ENCODE measurements around the gene P2RX6. TPM values are rescaled to one million over a fixed set of nuclear protein-coding genes. Genes with fewer than 3 reads are reported as not detected.

P2RX6 gene
- total and polyA plus RNA-seq, 9 of the 15 experiments (the other 6 are each of a cell fraction or from before 2014, with no cell fraction given): 0.01 to 3.9 (median 1.5) TPM; not detected in 1

- TF ChIP-seq E4F1 (CRISPR knock-in tag; IDR thresholded peaks at IDR 0.05; ENCODE audit: borderline replicate concordance) (peak; percentile 68; the same call in 1 of the 2 replicates), ZKSCAN8 (CRISPR knock-in tag; IDR thresholded peaks at IDR 0.05) (no peak), THRB (CRISPR knock-in tag; conservative IDR thresholded peaks at IDR 0.05) (peak; percentile 24; the same call in 1 of the 2 replicates), MAZ (CRISPR knock-in tag; conservative IDR thresholded peaks at IDR 0.05 in 1 of 2, IDR thresholded peaks at IDR 0.05 in 1 of 2) (peak in 1 of 2 experiments; percentile 25; a peak in 1 of 4 replicates), U2AF2 (optimal IDR thresholded peaks at IDR 0.05; ENCODE audit: low read depth, low read length) (no peak), E2F6 (IDR thresholded peaks at IDR 0.05; ENCODE audit: borderline replicate concordance in 1 of 2, extremely low read depth in 1 of 2, insufficient read depth in 1 of 2, insufficient read length in 1 of 2, low read depth in 1 of 2, low read length in 1 of 2, poor library complexity in 1 of 2, severe bottlenecking in 1 of 2) (peak in 1 of 2 experiments; percentile 10), RAD21 (CRISPR knock-in tag; conservative IDR thresholded peaks at IDR 0.05 in 1 of 2, IDR thresholded peaks at IDR 0.05 in 1 of 2) (no peak), CHD4 (IDR thresholded peaks at IDR 0.05; ENCODE audit: insufficient read depth, insufficient replicate concordance, low read depth, low read length, poor library complexity, severe bottlenecking) (peak; percentile 11), EZH2 (IDR thresholded peaks at IDR 0.05; ENCODE audit: borderline replicate concordance, low read depth, low read length) (0 out of 2 replicates have a peak, but pooled peaks have one; percentile 32), ETV1 (tag; conservative IDR thresholded peaks at IDR 0.05; ENCODE audit: low read depth) (peak; percentile 65), MYC (IDR thresholded peaks at IDR 0.05; ENCODE audit: low read depth, low read length) (no peak), MYC (CRISPR knock-in tag; IDR thresholded peaks at IDR 0.05; ENCODE audit: borderline replicate concordance, low read depth) (0 out of 2 replicates have a peak, but pooled peaks have one; percentile 32), KDM4B (IDR thresholded peaks at IDR 0.05; ENCODE audit: borderline replicate concordance in 2 of 2, low read depth in 1 of 2) (0 out of 4 replicates have a peak, but pooled peaks of 1 of the 2 experiments have one; percentile 8), ID3 (CRISPR knock-in tag; IDR thresholded peaks at IDR 0.05) (no peak), ID3 (tag; IDR thresholded peaks at IDR 0.05) (peak; percentile 58; the same call in 1 of the 2 replicates), UBTF (IDR thresholded peaks at IDR 0.05; ENCODE audit: borderline replicate concordance in 1 of 2, low read depth in 2 of 2, low read length in 2 of 2) (peak in 1 of 2 experiments; percentile 28; a peak in 1 of 4 replicates)
Observed at GRCh38 chr22:21044931-21045584, 30.1 kb downstream of the P2RX6 start (continued).

Data from K562 (cell line).